Fibroblast of skin of scalp (primary cell): ENCODE measurements around the gene MYH14.
"Not testable (repeated sequence)": the region's sequence is repeated elsewhere in the genome, so short reads cannot be mapped to it uniquely, and the experiment has no call there.

Experiments used
- DNase-seq: peaks from one replicate; pipeline ENCODE4 v3.0.0-alpha.2; 2013

MYH14 gene

DNA sequence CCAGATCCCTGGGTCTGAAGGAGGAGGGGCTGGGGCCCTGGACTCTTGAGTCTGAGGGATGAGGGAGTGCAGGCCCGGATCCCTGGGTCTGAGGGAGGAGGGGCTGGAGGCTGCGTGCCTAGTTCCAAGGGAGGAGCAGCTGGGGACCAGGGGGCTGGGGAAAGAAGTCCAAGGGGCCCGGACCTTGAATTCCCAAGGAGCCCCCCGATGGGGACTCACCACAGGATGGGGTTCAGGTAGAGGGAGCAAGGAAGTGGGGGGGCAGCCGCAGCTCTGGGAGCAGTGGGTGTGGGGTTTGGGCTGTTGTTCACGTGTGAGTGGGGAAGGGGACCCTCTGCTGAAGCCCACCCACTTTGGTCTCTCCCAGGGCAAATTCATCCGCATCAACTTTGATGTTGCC is 23.1 kb downstream of the MYH14 start:
- no peak for DNase-seq

DNA sequence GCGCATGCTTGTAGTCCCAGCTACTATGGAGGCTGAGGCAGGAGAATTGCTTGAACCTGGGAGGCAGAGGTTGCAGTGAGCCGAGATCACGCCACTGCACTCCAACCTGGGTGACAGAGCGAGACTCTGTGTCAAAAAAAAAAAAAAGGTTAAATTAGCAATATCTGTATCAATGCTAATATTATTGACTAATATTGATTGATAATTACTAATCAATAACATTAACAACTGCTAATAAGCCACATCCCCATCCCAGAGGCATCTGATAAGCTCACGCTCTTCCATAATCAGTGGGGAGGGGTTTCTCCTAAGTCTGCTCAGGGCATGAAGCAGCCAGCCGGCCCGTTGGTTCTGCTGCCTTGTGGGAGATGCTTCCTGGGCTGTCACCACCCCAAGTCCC is 24.7 kb downstream of the MYH14 start:
- not testable (repeated sequence) for DNase-seq

DNA sequence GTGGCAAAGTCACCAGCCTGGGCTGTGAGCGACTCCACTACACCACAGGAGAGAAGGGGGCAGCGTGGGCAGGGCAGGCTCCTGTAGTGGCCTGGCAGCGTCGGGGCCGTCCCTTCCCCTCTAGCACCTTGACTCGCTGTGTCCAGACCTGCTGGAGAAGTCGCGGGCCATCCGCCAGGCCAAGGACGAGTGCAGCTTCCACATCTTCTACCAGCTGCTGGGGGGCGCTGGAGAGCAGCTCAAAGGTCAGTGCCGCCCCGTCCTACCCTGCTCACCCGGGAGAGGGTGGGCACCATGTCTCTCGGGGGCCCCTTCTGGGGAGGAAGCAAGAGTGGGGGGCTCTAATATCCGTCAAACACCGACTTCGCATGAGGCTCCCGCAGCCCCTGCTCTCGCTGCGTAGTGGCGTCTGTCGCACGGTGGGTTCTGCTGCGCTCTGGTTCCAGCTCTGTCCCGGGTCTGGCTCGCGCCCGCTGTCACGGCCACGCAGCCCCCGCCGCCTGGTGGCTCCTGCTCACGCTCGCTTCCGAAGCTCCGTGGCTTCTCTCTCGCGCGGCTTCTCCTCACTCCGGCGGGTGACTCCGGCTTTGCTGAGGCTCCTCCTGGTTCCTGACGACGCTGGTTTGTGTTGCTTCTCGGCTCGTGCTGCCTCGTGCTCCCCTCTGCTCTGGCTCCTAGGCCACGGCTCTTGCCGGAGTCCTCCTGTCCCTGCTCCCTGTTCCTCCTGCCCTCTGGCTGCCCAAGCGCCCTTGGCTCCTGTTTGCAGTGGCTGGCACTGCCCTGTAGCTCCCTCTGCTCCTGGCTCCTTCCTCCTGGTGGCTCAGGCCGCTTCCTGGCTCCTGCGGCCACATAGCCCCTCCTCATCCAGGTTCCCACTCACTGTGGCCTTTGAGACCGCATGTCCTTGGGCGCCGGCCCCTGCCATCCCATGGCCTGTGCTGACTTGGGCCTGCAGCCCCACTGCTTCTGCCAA is 27.2 kb downstream of the MYH14 start:
- no peak for DNase-seq

DNA sequence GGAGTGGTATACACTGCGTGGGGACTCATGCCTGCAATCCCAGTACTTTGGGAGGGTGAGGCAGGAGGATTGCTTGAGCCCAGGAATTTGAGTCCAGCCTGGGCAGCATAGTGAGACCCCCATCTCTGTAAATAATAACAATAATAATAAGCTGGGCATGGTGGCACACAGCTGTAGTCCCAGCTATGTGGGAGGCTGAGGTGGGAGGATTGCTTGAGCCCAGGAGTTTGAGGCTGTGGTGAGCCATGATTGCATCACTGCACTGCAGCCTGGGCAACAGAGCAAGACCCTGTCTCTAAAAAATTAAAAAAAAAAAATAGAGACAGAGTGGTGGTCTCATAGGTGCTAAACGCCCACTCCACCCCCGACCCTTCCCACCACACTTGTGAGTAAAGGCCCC is 28.0 kb downstream of the MYH14 start:
- not testable (repeated sequence) for DNase-seq

DNA sequence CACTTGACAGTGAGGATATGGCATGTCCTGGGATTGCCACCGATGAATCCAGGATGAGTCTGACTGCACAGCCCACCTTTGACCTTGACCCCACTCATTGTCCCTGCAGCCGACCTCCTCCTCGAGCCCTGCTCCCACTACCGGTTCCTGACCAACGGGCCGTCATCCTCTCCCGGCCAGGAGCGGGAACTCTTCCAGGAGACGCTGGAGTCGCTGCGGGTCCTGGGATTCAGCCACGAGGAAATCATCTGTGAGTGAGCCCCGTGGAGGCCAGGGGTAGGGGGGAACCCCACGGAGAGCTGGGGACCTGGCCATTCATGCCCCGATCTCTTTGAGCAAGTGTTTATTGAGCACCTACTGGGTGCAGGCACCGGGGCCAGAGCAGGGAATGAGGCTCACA is 28.4 kb downstream of the MYH14 start:
- DNase-seq: no peak

DNA sequence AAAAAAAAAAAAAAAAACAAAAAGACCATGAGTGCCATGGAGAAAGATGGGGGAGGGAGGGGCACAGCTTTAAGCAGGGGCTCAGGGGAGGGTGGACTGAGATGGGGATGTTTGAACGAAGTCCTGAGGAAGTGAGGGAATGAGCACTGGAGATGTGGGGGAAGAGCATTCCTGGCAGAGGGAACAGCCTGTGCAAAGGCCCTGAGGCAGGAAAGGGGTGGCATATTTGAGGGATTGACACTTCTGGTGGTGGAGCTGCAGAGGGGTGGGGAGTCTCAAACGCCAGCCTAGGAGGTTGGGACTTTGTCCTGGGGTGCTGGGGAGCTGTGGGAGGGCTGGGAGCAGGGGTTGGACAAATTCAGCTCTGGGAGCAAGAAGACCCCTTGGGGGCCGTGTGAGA is 29.2 kb downstream of the MYH14 start:
- DNase-seq: no peak

DNA sequence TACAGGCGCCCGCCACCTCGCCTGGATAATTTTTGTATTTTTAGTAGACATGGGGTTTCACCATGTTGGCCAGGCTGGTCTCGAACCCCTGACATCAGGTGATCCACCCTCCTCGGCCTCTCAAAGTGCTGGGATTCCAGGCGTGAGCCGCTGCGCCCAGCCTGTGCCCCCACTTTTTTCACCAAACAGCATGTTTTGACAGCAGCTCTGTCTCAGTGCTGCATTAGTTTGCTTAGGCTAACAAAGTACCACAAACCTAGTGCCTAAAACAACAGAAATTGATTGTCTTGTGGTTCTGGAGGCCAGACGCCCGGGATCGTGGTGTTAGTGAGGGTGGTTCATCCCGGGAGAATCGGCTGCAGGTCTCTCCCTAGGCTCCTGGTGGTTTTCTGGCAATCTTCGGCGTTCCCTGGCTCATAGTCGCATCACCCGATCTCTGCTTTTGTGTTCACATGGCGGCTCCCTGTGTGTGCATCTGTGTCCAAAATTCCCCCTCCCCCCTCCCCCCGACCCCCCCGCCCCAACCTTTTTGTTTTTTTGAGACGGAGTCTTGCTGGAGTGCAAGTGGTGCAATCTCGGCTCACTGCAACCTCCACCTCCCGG is 30.0 kb downstream of the MYH14 start:
- no peak for DNase-seq

DNA sequence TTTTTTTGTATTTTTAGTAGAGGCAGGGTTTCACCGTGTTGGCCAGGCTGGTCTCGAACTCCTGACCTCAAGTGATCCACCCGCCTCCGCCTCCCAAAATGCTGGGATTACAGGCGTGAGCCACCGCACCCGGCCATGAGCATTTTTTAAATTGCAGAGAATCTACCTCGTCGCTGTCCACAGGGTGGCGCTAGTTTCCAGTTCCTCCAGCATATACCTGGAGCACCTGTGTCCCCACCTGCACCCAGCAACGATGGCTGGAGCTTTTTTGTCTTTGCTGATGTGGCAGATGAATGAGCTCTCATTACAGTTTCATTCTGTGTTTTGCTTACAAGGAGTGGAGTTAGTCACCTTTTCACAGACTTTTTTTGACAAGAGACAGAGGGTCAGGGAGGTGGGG is 34.1 kb downstream of the MYH14 start:
- not testable (repeated sequence) for DNase-seq

DNA sequence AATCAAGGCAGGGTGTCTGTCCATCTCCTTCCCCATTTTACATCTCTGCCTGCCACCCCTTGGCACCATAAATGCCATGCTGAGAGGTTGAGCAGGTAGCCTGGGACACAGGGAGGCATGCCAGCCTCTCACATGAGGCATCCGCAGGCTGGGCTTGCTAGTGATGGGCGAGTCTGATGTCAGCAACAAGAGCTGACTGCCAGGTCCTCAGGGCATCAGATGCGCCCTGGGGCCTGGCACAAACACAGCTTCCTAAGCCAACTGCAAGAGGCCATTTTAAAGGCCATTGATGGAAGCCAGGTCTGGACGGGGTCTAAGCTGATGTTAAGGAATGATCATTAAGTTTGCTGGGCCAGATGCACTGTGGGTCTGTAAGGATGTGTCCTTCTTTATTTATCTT is 34.6 kb downstream of the MYH14 start:
- no peak for DNase-seq

DNA sequence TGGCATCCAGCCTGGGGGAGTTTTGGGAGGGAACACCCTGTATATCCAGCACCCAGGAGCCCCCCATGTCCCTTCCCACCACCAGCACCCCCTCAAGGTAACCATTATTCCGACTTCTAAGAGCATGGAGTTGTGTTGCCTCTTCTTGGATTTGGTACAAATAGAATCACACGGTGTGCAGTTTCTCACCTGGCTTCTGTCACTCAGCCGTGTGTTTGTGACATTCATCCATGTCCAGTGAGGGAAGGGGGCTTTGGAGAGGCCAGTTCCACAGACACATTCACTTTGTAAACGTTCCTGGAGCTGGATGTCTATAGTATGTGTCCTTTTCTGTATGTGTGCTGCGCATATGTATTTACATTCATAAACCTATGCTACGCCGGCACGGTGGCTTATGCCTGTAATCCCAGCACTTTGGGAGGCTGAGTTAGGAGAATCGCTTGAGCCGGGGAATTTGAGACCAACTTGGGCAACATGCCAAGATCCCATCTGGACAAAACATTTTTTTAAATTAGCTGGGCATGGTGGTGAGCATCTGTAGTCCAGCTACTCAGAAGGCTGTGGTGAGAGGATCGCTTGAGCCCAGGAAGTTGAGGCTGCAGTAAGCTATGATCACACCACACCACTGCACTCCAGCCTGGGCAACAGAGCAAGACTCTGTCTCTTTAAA is 36.6 kb downstream of the MYH14 start:
- DNase-seq: no peak

DNA sequence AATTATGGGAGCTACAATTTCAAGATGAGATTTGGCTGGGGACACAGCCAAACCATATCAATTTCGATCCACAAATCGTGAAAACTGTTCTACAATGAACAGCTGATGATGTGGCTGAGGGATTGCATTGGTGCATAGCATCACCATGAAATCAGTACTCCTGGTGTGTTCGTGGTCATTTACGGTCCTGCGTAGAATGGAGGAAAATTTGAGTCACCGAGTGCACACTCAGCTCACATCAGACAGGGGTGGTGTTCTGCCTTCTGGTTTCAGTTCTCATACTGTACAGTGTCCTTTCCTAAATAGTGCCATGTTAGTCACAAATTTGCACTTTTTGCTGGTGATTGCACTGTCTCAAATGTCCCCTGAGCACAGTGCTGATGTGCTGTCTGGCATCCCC is 39.2 kb downstream of the MYH14 start:
- no peak for DNase-seq

DNA sequence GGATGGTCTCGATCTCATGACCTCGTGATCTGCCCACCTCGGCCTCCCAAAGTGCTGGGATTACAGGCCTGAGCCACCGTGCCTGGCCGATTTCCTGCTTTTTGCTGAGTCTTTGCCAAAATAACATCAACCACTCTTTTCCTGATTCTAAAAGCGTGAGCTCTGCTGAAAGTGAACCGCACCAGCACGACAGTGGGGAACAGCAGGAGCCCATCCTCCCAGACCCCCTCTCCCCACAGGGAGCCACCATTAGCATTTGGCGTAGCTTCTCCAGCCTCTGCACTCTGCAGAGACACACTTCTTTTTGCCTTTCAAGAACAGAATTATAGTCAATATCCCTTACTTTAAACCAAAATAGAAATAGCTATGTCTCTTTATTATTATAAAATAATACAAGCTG is 41.3 kb downstream of the MYH14 start:
- no peak for DNase-seq

DNA sequence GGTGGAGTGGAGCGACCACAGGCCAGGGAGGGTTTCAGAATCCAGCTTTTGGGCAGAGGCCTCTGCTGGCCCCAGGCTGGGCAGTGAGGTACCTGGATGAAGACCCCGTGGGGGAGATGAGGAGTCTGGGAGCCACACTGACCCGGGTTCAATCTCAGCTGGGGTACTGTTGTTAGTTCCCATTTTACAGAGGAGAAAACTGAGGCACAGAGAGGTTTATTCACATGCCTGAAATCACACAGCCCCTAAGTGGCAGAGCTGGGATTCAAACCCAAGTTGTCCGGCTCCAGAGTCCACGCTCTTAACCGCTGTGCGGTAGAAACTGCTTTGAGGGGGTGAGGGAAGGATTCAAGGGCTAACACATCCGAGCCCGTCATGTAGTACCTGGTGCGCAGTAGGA is 45.0 kb downstream of the MYH14 start:
- DNase-seq: no peak

DNA sequence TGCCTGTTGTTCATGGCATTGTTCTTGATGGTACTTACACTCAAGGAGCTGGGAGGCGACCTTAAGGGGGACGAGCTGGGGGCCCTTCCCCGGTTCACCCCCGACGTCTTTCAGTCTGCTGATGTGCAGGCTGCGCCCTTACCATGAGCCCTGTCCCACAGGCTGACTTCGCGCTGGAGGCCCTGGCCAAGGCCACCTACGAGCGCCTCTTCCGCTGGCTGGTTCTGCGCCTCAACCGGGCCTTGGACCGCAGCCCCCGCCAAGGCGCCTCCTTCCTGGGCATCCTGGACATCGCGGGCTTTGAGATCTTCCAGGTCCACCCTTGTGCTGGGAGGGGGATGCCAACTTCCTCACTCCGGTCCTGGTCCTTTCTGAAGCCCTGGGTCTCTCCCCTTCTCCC is 45.4 kb downstream of the MYH14 start:
- DNase-seq: no peak

DNA sequence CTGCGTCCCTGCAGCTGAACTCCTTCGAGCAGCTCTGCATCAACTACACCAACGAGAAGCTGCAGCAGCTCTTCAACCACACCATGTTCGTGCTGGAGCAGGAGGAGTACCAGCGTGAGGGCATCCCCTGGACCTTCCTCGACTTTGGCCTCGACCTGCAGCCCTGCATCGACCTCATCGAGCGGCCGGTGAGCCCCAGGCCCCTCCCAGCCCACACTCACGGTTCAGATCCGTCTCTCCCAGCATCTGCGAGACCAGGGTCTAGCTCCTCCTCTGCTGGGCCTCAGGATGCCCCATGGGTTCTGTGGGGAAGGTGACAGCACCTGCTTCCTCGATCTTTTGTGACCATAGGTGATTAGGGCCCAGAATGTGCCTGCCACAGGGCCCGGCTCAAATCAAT is 46.2 kb downstream of the MYH14 start:
- DNase-seq: no peak

DNA sequence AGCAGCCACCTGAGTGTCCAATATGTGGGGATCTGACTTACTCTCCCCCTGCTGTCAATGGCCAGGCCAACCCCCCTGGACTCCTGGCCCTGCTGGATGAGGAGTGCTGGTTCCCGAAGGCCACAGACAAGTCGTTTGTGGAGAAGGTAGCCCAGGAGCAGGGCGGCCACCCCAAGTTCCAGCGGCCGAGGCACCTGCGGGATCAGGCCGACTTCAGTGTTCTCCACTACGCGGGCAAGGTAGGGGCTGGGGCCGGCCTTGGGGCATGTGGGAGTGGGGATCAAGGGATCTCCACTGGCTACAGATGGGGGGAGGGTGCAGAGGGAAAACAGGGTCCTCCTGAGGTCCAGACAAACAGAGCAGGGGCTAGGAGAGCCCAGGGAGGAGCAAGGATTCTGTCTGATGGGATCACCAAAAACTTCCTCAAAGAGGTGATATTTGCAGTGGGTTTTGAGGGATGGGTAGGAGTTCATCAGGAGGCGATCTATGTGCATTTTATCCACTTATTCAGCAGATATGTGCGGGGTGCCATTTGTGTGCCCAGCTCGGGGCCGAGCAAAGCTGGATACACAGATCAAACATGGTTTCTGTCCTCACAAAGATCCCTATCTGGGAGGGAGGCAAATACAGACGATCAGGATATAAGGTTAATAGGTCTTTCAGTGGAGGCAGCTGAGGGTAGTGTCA is 47.2 kb downstream of the MYH14 start:
- DNase-seq: no peak

DNA sequence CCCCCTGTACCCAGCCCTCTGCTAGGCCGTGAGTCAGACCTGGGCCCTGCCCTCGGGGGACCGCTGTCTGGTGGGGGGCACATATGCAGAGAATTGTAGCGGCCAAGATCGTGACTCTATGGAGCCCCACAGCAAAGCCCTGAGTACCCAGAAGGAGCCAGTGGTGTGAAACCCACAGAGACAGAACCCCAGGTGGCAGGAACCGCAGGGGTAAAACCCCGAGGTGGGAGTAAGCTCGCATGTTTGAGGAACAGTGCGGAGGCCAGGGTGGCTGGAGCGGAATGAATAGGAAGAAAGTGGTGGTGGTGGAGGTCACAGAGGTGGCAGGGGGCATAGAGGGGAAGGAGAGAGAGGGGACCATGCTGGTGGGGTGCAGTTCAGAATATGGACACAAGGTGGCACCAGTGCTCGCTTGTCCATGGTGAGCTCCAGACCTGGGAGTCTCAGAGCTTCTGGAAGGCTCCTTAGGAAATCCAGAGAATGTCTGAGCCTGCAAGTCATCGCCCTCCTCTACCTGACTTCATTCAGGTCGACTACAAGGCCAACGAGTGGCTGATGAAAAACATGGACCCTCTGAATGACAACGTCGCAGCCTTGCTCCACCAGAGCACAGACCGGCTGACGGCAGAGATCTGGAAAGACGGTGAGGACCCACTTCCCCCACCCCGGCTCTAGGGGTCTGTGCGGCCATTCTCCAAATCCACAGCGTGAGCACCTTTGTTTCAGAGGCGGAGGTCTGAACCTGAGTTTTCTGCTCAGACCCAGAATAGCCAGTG is 48.9 kb downstream of the MYH14 start:
- no peak for DNase-seq

DNA sequence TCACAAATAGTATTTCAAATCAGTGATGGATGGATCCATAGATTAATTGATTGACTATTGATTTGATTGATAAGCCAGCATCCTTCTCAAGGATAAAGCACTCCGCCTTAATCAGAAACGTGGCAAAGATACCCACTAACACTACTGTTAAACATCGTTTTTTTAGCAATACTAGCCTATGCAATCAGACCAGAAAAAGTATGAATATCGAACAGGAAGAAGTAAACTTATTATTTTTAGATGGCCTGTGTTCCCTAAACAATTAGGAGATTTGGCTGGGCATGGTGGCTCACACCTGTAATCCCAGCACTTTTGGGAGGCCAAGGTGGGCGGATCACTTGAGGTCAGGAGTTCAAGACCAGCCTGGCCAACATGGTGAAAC is 49.5 kb downstream of the MYH14 start:
- no peak for DNase-seq

DNA sequence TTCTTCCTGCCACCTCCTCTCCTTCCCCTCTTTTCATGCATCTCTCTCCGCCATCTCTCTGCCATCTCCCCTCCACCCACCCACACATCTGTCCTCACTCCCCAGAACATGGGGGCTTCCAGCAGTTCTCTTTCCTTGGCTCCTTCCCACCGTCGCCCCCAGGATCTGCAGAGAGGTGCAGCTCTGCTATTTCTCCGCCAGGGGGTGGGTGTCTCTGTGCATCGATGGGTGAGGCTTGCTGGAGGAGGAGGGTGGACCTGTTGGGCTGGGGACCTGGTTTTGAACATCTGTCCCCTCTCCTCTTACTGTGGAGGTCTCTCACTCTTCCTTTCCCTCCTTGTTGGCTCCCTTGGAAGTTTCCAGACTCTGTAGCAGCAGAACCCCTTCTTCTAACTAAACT is 51.7 kb downstream of the MYH14 start:
- DNase-seq: no peak

DNA sequence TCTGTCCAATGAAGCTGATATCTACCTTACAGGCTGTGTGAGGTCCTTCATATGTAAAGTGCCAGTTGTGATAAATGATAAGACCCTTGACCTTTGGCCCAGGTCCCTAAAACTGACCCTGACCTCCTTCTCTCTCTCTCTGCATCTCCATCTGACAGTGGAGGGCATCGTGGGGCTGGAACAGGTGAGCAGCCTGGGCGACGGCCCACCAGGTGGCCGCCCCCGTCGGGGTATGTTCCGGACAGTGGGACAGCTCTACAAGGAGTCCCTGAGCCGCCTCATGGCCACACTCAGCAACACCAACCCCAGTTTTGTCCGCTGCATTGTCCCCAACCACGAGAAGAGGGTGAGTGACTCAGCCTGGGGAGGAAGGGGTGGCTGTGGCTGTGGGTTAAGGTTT is 53.7 kb downstream of the MYH14 start:
- DNase-seq: no peak

DNA sequence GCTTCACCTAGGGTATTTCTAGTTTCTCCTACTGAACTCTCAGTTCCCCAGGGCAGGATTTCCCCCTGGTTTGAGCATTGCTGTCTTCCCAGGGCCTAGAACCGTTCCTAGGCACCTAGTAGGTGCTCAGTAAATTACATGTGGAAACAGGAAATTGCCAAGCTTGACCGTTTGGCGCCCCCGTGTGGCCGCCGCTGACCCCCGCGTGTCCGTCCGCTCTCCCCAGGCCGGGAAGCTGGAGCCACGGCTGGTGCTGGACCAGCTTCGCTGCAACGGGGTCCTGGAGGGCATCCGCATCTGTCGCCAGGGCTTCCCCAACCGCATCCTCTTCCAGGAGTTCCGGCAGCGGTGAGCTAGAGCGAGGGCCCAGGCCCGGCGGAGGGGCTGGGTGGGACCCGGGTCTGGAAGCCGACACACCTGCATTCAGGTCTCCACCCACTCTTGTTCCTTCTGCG is 55.5 kb downstream of the MYH14 start:
- no peak for DNase-seq

DNA sequence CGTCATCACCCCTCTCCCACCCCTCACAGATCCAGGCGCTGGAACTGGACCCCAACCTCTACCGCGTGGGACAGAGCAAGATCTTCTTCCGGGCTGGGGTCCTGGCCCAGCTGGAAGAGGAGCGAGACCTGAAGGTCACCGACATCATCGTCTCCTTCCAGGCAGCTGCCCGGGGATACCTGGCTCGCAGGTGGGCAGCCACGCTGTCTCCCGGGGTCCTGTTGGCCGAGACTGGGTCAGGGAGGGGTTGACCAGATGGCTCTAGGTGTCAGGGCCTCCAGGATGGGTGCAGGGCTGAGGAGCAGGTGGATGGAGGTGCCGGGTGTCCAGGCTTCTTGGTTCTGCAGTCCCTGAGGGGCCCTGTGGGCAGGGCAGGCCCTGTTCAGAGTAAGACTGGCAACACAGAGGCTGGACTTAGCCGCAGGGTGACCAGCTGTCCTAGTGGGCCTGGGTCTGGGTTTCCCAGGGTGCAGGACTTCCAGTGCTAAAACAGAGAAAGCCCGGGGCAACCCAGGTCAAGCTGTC is 58.1 kb downstream of the MYH14 start:
- DNase-seq: no peak
